ENCODE results near the gene RABL6. TPM values are rescaled to one million over a fixed set of nuclear protein-coding genes. Genes with fewer than 3 reads are reported as not detected.

The RABL6 gene
- polyA plus RNA-seq (2011; rRNA removed) (35.4 and 41.1 TPM in 2 replicates), polyA minus RNA-seq (2011; rRNA and poly(A)+ RNA removed) (48.7 and 53.3 TPM in 2 replicates)

- POLR2A ChIA-PET: interaction anchor here (0.6 to 1.0 kb wide), 3 partner anchors 13 to 241 kb away, joined by 3 to 5 read pairs (median 3); no protein-coding TSS in a partner anchor
- Histone ChIP-seq H3K4me3 (ENCODE audit: low read depth, low read length) (peak within 1 kb of the TSS; percentile 78), H3K27me3 (ENCODE audit: control insufficient read depth, insufficient read depth, low read length) (peaks cover under 1% of the 10 kb centered on the region), H3K27ac (ENCODE audit: low read depth, low read length) (peak within 1 kb of the TSS; percentile 52), H3K9me3 (ENCODE audit: control insufficient read depth, insufficient read depth, low read length) (no peaks in the 10 kb centered on the region; the same call in 1 of the 2 replicates)
- no peak for DNase-seq (ENCODE audit: low read depth, low spot score)
- no peak for TF ChIP-seq CTCF (IDR thresholded peaks at IDR 0.05; ENCODE audit: low read depth, low read length)
- CTCF ChIA-PET: interaction anchor here (2.6 kb wide), 1 partner anchor 14 kb away, joined by 12 read pairs; no protein-coding TSS in a partner anchor
Observed at GRCh38 chr9:136807281-136808074, at the start of gene RABL6. TSS of gene RABL6 (plus strand) at chr9:136807948. CDS start at chr9:136808197, 249 bp downstream.

DNA sequence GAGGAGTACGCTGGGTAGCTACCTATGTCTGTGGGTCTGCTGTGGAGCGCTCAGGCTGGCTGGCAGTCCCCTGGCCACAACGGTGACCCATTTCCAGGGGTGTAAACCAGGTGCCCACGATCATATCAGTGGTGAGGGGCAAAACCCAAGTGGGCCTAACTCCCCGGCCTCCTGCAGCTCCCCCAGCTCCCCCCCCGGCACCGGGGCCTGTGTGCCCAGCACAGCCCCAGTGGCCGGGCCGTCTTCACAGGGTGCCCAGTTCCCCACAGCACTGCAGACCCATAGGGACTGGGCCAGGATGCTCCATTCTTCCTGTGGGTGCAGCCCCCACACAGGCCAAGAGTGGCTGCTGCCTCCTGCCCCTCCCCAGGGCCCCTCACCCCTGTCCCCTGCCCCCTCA lies 48.7 kb upstream of the RABL6 start:
- peaks cover 29% of the 10 kb centered on the region for H3K9me3 ChIP-seq (ENCODE audit: control insufficient read depth, insufficient read depth, low read length)
- H3K27ac ChIP-seq (ENCODE audit: low read depth, low read length): no peak overlapping the region
- ChIA-PET CTCF (interaction anchor here (0.7 to 1.0 kb wide), 3 partner anchors 10 to 259 kb away, joined by 3 to 4 read pairs (median 4); no protein-coding TSS in a partner anchor), POLR2A (no interaction called here)
- no peak for DNase-seq (ENCODE audit: low read depth, low spot score)
- no peak for TF ChIP-seq CTCF (IDR thresholded peaks at IDR 0.05; ENCODE audit: low read depth, low read length)
- peaks cover 8% of the 10 kb centered on the region for H3K27me3 ChIP-seq (ENCODE audit: control insufficient read depth, insufficient read depth, low read length)
- H3K4me3 ChIP-seq (ENCODE audit: low read depth, low read length): no peak overlapping the region

GRCh38 chr9:136759436-136760325 lies 48.1 kb upstream of the RABL6 start:
- no peak overlapping the region for H3K4me3 ChIP-seq (ENCODE audit: low read depth, low read length)
- no peak overlapping the region for H3K27ac ChIP-seq (ENCODE audit: low read depth, low read length)
- ChIA-PET CTCF (interaction anchor here (0.9 to 1.4 kb wide), 5 partner anchors 8 to 30 kb away, joined by 3 to 11 read pairs (median 3); no protein-coding TSS in a partner anchor), POLR2A (no interaction called here)
- peaks cover 12% of the 10 kb centered on the region for H3K27me3 ChIP-seq (ENCODE audit: control insufficient read depth, insufficient read depth, low read length)
- no peak for DNase-seq (ENCODE audit: low read depth, low spot score)
- TF ChIP-seq CTCF (IDR thresholded peaks at IDR 0.05; ENCODE audit: low read depth, low read length): no peak
- peaks cover 29% of the 10 kb centered on the region for H3K9me3 ChIP-seq (ENCODE audit: control insufficient read depth, insufficient read depth, low read length)

- CTCF ChIA-PET: interaction anchor here (0.9 to 1.4 kb wide), 4 partner anchors 9 to 31 kb away, joined by 3 to 11 read pairs (median 3); no protein-coding TSS in a partner anchor
Observed at GRCh38 chr9:136760424-136760823, 47.3 kb upstream of the RABL6 start.

More at GRCh38 chr9:136760424-136760823, 47.3 kb upstream of the RABL6 start:
- POLR2A ChIA-PET: interaction anchor here (1.7 kb wide), 1 partner anchor 32 kb away, joined by 6 read pairs; no protein-coding TSS in a partner anchor
- Histone ChIP-seq H3K9me3 (ENCODE audit: control insufficient read depth, insufficient read depth, low read length) (peaks cover 22% of the 10 kb centered on the region), H3K27ac (ENCODE audit: low read depth, low read length) (no peak overlapping the region), H3K4me3 (ENCODE audit: low read depth, low read length) (no peak overlapping the region), H3K27me3 (ENCODE audit: control insufficient read depth, insufficient read depth, low read length) (peaks cover 12% of the 10 kb centered on the region)
- no peak for TF ChIP-seq CTCF (IDR thresholded peaks at IDR 0.05; ENCODE audit: low read depth, low read length)
- DNase-seq (ENCODE audit: low read depth, low spot score): no peak
